Smooth muscle cell (in vitro differentiated cells): ENCODE results near the gene EPS8L2. TPM values are rescaled to one million over a fixed set of nuclear protein-coding genes. Genes with fewer than 3 reads are reported as not detected.

Experiments used
- DNase-seq: peaks from one replicate; lab custom pipeline; 2025; ENCODE audit not compliant: unreplicated experiment; lab: John Stamatoyannopoulos, UW
- H2AFZ ChIP-seq: fragments of 200-600 bp; sonication (generic); 2 replicates; pipeline ENCODE4 v1.6.0; 2016; ENCODE audit warnings: antibody characterized with exemption, low read depth, mild to moderate bottlenecking
- H3F3A ChIP-seq: fragments of 200-600 bp; sonication (generic); 2 replicates; pipeline ENCODE4 v1.6.0; 2017; ENCODE audit warnings: antibody characterized with exemption, low read depth
- H3K27ac ChIP-seq: fragments of 200-600 bp; sonication (generic); 2 replicates; pipeline ENCODE4 v1.5.1; 2016; ENCODE audit warnings: low read depth, mild to moderate bottlenecking
- H3K27me3 ChIP-seq: fragments of 200-600 bp; sonication (generic); 2 replicates; pipeline ENCODE4 v1.6.1; 2016; ENCODE audit warnings: low read depth, mild to moderate bottlenecking
- H3K36me3 ChIP-seq: fragments of 200-600 bp; sonication (generic); 2 replicates; pipeline ENCODE4 v1.5.1; 2016; ENCODE audit warnings: low read depth
- H3K4me1 ChIP-seq: fragments of 200-600 bp; sonication (generic); 2 replicates; pipeline ENCODE4 v1.5.1; 2016; ENCODE audit warnings: low read depth
- H3K4me2 ChIP-seq: fragments of 200-600 bp; sonication (generic); 2 replicates; pipeline ENCODE4 v1.6.0; 2016; ENCODE audit warnings: mild to moderate bottlenecking
- H3K4me3 ChIP-seq: fragments of 200-600 bp; sonication (generic); 2 replicates; pipeline ENCODE4 v1.5.1; 2016; ENCODE audit warnings: mild to moderate bottlenecking
- H3K79me2 ChIP-seq: fragments of 200-600 bp; sonication (generic); 2 replicates; pipeline ENCODE4 v1.6.0; 2016; ENCODE audit warnings: low read depth, mild to moderate bottlenecking
- H3K9ac ChIP-seq: fragments of 200-600 bp; sonication (generic); 2 replicates; pipeline ENCODE4 v1.6.0; 2016; ENCODE audit warnings: low read depth
- H3K9me3 ChIP-seq: fragments of 200-600 bp; sonication (generic); replicated peaks from 2 replicates; pipeline ENCODE4 v1.5.1; 2016; ENCODE audit warnings: low read depth
- H4K20me1 ChIP-seq: fragments of 200-600 bp; sonication (generic); 2 replicates; pipeline ENCODE4 v1.6.0; 2016; ENCODE audit warnings: low read depth
- CTCF ChIP-seq: fragments of 200-600 bp; sonication (generic); IDR thresholded peaks from 2 replicates; pipeline ENCODE4 v1.5.1; 2017; ENCODE audit warnings: borderline replicate concordance, mild to moderate bottlenecking, antibody characterized with exemption; ENCODE audit not compliant: insufficient read depth, poor library complexity, severe bottlenecking
- WGBS: methylation state at CpG from one replicate; pipeline ENCODE4 v1.1.7; 2016; ENCODE audit warnings: low lambda C conversion rate; 5-methylcytosine and 5-hydroxymethylcytosine counted together
- polyA plus RNA-seq: library from polyadenylated mRNA; unstranded; fragments of >200 nt; fragmentation: Nextera tagmentation; extraction: Ambion mirVana; gene quantifications from 2 replicates; pipeline ENCODE4 v1.2.1, GENCODE V29; 2016
- total RNA-seq: library from RNA; depleted of rRNA; stranded (reverse); fragments of >200 nt; gene quantifications from 2 replicates; pipeline ENCODE4 v1.2.3, GENCODE V29; 2014

The EPS8L2 gene
- total and polyA plus RNA-seq, 2 experiments from 2014 or later = 37.7 to 47.9 TPM

- peak overlapping the region; percentile 100 for H3K27ac ChIP-seq
- H3K27me3 ChIP-seq = no peaks in the 10 kb centered on the region
- no peak overlapping the region for H2AFZ ChIP-seq
- peaks cover 17% of the 10 kb centered on the region for H3K79me2 ChIP-seq
- no peak overlapping the region for H3K4me3 ChIP-seq
- H3K4me2 ChIP-seq = peak overlapping the region; percentile 96
- H3K36me3 ChIP-seq = no peaks in the 10 kb centered on the region
- H3K4me1 ChIP-seq = peaks cover 27% of the 10 kb centered on the region
- 80% methylated on average over 17 of the region's 17 CpGs for WGBS
- no peak for DNase-seq
- H4K20me1 ChIP-seq = peaks cover 61% of the 10 kb centered on the region
- peaks cover 16% of the 10 kb centered on the region for H3F3A ChIP-seq
- H3K9ac ChIP-seq = no peak overlapping the region
- no peaks in the 10 kb centered on the region for H3K9me3 ChIP-seq
- TF ChIP-seq CTCF = no peak
Measured at GRCh38 chr11:698493-699115, 7.4 kb upstream of the EPS8L2 start.

GRCh38 chr11:699116-699508 lies 6.9 kb upstream of the EPS8L2 start:
- no peak overlapping the region for H2AFZ ChIP-seq
- H3K27ac ChIP-seq = no peak overlapping the region
- no peak for TF ChIP-seq CTCF
- DNase-seq = no peak
- H3K9me3 ChIP-seq = no peaks in the 10 kb centered on the region
- H3K4me1 ChIP-seq = peaks cover 22% of the 10 kb centered on the region
- WGBS = 85% methylated on average over 7 of the region's 7 CpGs
- H3K4me2 ChIP-seq = no peak overlapping the region
- peaks cover 15% of the 10 kb centered on the region for H3K79me2 ChIP-seq
- peaks cover 62% of the 10 kb centered on the region for H4K20me1 ChIP-seq
- no peaks in the 10 kb centered on the region for H3K36me3 ChIP-seq
- no peak overlapping the region for H3K9ac ChIP-seq
- H3K27me3 ChIP-seq = no peaks in the 10 kb centered on the region
- no peak overlapping the region for H3K4me3 ChIP-seq
- peaks cover 16% of the 10 kb centered on the region for H3F3A ChIP-seq

GRCh38 chr11:699753-700152 lies 6.3 kb upstream of the EPS8L2 start:
- Histone ChIP-seq H3F3A (peaks cover 16% of the 10 kb centered on the region), H2AFZ (no peak overlapping the region), H3K27ac (no peak overlapping the region), H3K4me2 (no peak overlapping the region), H3K4me3 (no peak overlapping the region), H4K20me1 (peaks cover 67% of the 10 kb centered on the region), H3K36me3 (no peaks in the 10 kb centered on the region), H3K9me3 (no peaks in the 10 kb centered on the region), H3K4me1 (peaks cover 18% of the 10 kb centered on the region), H3K79me2 (peaks cover 15% of the 10 kb centered on the region), H3K9ac (no peak overlapping the region), H3K27me3 (no peaks in the 10 kb centered on the region)
- TF ChIP-seq CTCF = no peak
- 100% methylated on average over 1 of the region's 1 CpG for WGBS
- DNase-seq = no peak

GRCh38 chr11:701741-702461 lies 4.1 kb upstream of the EPS8L2 start:
- H3K4me3 ChIP-seq = no peak overlapping the region
- TF ChIP-seq CTCF = no peak
- no peak overlapping the region for H3K9ac ChIP-seq
- no peaks in the 10 kb centered on the region for H3K27me3 ChIP-seq
- H3F3A ChIP-seq = peaks cover 6% of the 10 kb centered on the region
- peaks cover 64% of the 10 kb centered on the region for H4K20me1 ChIP-seq
- WGBS = 96% methylated on average over 20 of the region's 22 CpGs
- H3K79me2 ChIP-seq = peaks cover 7% of the 10 kb centered on the region
- no peaks in the 10 kb centered on the region for H3K9me3 ChIP-seq
- DNase-seq = no peak
- no peak overlapping the region for H2AFZ ChIP-seq
- no peak overlapping the region for H3K27ac ChIP-seq
- peaks cover 17% of the 10 kb centered on the region for H3K4me1 ChIP-seq
- no peaks in the 10 kb centered on the region for H3K36me3 ChIP-seq
- no peak overlapping the region for H3K4me2 ChIP-seq
